HL-60 (cell line): ENCODE measurements around the gene DHX16.
A peak's percentile ranks its signal among the peaks of the same experiment; 100 is the strongest.

Source experiments
- DNase-seq, 2 experiments: peaks; one replicate each; pipeline ENCODE4 v3.0.0-alpha.2; 2010 to 2020; ENCODE audit warnings: low read depth in 1 of 2, low spot score in 1 of 2
- H3K27ac ChIP-seq: fragments of 250-450 bp; sonication (Bioruptor Pico); replicated peaks from 2 replicates; pipeline ENCODE4 v1.5.1; 2020; ENCODE audit warnings: mild to moderate bottlenecking, moderate library complexity
- H3K27me3 ChIP-seq: fragments of 250-450 bp; sonication (Bioruptor Pico); 2 replicates; pipeline ENCODE4 v1.5.1; 2021; ENCODE audit warnings: mild to moderate bottlenecking, moderate library complexity; ENCODE audit not compliant: insufficient read depth, poor library complexity, severe bottlenecking
- H3K4me3 ChIP-seq: replicated peaks from 2 replicates; pipeline ENCODE4 v1.5.1; 2011; ENCODE audit warnings: mild to moderate bottlenecking, control low read depth, low read length; ENCODE audit not compliant: insufficient read depth
- GABPA ChIP-seq: IDR thresholded peaks from 2 replicates; pipeline ENCODE4 v1.6.1; 2012; ENCODE audit warnings: low read depth
- POLR2AphosphoS5 ChIP-seq: IDR thresholded peaks from 2 replicates; pipeline ENCODE4 v1.6.1; 2012; ENCODE audit warnings: low read depth
- REST ChIP-seq: IDR thresholded peaks from 2 replicates; pipeline ENCODE4 v1.6.1; 2012; ENCODE audit warnings: low read depth; ENCODE audit not compliant: insufficient replicate concordance
- SPI1 ChIP-seq: IDR thresholded peaks from 2 replicates; pipeline ENCODE4 v1.6.1; 2012; ENCODE audit warnings: low read depth, mild to moderate bottlenecking, borderline replicate concordance
- TF ChIP-seq, protein P1 (sequence below): IDR thresholded peaks from one replicate; pipeline ENCODE4 v1.5.1; 2011; ENCODE audit warnings: low read length, control low read depth, inconsistent platforms; ENCODE audit not compliant: insufficient read depth

DHX16 gene

DNA sequence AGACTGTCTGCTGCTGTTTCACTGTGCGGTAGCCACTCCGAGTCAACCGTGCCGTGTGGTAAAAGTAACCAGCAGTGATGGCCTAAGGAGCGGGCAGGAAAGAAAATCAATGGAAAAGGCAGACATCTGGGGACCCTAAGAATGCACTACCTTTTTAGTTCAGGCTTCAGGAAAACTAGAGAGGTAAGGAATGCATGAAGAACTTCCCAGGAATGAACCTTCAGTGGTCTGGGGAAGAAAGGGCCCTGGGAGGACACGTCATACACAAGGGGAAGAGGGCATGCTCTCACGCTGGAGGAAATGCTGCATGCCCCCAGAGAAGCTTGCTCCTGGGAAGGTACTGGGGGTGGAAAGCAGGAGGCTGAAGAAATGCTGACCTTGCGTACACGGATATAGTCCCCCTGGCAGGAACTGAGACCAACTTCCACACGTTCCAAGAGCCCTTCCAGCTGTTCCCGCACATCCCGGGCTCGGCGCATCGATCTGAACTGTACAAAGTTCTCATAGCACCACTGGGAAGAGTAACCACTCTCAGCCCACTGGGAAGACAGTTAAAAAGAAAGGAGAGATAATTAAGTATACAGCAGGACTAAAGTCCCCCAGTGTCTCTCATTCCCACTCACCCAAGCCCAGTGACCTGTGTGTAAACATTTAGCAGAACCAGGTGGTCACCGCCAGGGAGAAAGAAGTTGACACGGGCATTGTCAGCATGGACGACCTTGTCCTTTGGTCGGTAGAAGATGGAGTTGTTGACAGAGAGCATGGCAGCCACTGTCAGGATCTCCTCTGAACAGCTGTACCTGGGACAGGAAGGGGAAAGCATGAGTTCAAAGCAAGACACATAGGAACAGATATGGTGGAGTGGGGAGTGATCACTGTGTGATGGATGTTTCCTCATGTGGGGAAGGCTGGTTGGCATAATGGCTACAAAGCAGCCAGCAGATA lies 17.7 kb downstream of the DHX16 start:
- no peak for DNase-seq
- Histone ChIP-seq H3K27me3 (no peaks in the 10 kb centered on the region), H3K27ac (no peak overlapping the region; the same call in 1 of the 2 replicates), H3K4me3 (no peak overlapping the region)
- TF ChIP-seq GABPA, result no peak
- TF ChIP-seq, protein P1, sequence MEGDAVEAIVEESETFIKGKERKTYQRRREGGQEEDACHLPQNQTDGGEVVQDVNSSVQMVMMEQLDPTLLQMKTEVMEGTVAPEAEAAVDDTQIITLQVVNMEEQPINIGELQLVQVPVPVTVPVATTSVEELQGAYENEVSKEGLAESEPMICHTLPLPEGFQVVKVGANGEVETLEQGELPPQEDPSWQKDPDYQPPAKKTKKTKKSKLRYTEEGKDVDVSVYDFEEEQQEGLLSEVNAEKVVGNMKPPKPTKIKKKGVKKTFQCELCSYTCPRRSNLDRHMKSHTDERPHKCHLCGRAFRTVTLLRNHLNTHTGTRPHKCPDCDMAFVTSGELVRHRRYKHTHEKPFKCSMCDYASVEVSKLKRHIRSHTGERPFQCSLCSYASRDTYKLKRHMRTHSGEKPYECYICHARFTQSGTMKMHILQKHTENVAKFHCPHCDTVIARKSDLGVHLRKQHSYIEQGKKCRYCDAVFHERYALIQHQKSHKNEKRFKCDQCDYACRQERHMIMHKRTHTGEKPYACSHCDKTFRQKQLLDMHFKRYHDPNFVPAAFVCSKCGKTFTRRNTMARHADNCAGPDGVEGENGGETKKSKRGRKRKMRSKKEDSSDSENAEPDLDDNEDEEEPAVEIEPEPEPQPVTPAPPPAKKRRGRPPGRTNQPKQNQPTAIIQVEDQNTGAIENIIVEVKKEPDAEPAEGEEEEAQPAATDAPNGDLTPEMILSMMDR, result no peak
- no peak for TF ChIP-seq REST
- TF ChIP-seq SPI1, result no peak
- TF ChIP-seq POLR2AphosphoS5, result no peak

- DNase-seq, result no peak
- no peak for TF ChIP-seq POLR2AphosphoS5
- no peak for TF ChIP-seq REST
- TF ChIP-seq GABPA, result no peak
- no peak for TF ChIP-seq SPI1
- TF ChIP-seq, protein P1, result no peak
- no peak overlapping the region for H3K27ac ChIP-seq
- H3K27me3 ChIP-seq, result no peaks in the 10 kb centered on the region
- H3K4me3 ChIP-seq, result no peak overlapping the region
These were observed 21.7 kb downstream of the DHX16 start for GRCh38 chr6:30651143-30651542.

DNA sequence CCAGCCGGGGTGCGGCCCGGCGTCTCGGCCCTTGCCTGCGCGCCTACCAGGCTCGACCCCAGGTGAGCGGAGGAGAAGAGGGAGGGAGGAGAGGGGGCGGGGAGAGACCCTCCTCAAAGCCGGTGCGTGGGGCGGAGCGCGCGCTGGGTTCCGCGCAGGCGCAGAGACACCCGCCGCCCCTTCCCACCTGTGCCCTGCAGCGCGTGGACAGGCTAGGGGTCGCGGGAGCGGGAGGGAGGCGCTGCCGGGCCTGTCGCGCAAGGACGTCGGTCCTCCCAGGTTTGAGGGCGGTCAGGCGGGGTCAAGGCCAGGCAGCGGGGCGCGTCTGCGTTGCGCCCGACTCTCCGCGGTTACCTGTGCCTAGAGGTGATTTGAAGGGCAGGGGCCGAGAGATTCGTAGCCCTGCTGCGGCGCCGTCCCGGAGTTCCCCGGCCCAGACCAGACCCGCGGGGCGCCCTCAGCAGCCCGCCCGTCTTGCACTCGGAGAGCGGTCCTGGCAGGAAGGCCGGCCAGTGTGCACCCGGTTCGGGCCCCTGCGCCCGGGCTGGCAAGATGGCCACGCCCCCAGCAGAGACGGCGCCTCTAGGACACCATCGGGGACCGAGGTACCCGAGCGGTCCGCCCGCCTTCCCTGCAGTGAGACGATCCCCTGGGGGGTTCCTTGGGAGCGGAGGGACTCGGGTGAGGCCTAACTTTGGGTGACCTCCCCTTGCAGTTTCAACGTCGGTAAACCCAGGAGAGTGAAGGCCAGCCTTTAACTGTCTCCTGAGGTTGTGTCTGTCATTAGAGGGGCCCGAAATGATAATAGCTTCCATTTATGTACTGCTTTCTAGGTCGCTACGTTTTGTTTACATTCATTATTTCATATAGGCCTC lies 25.3 kb downstream of the DHX16 start:
- Histone ChIP-seq H3K27me3 (no peaks in the 10 kb centered on the region), H3K27ac (peak overlapping the region; percentile 93), H3K4me3 (peak overlapping the region; percentile 96)
- TF ChIP-seq GABPA (no peak), REST (no peak), POLR2AphosphoS5 (peak; percentile 66), SPI1 (no peak)
- DNase-seq, result peak; percentile 76 to 81
